Motor neuron (in vitro differentiated cells): ENCODE measurements around the gene TNFRSF19. TPM values are rescaled to one million over a fixed set of nuclear protein-coding genes. Genes with fewer than 3 reads are reported as not detected.
A peak's percentile ranks its signal among the peaks of the same experiment; 100 is the strongest.
"Not testable (repeated sequence)": the region's sequence is repeated elsewhere in the genome, so short reads cannot be mapped to it uniquely, and the experiment has no call there.

Experiments
- ATAC-seq, 8 experiments: fragments of 200-7000 bp; cut with Tn5 transposase; replicated peaks in 6 of 8; 2 replicates each; pipeline ENCODE4 v1.8.0; 2021; ENCODE audit warnings: mild to moderate bottlenecking in 8 of 8, moderate library complexity in 8 of 8
- H3K27ac ChIP-seq, 2 donors: fragments of 250-450 bp; sonication (Bioruptor Pico); 2 replicates each; pipeline ENCODE4 v1.9.0; 2021; ENCODE audit warnings: antibody characterized with exemption in 2 of 2, mild to moderate bottlenecking in 2 of 2, moderate library complexity in 1 of 2
- H3K4me1 ChIP-seq, 2 donors: fragments of 250-450 bp; sonication (Bioruptor Pico); replicated peaks in 1 of 2; 2 replicates each; pipeline ENCODE4 v1.6.1; 2021; ENCODE audit warnings: antibody characterized with exemption in 2 of 2, mild to moderate bottlenecking in 2 of 2, moderate library complexity in 1 of 2
- H3K4me3 ChIP-seq, 5 donors: fragments of 250-450 bp; sonication (Bioruptor Pico); 2 replicates each; pipeline ENCODE4 v1.9.0; 2021; ENCODE audit warnings: antibody characterized with exemption in 5 of 5, mild to moderate bottlenecking in 5 of 5, moderate library complexity in 4 of 5
- WGBS, 10 experiments: fragments of 450-650 bp; shearing (Covaris generic); methylation state at CpG; one replicate each; pipeline ENCODE4 v1.0.0; 2022; 5-methylcytosine and 5-hydroxymethylcytosine counted together
- in situ Hi-C, 9 experiments: fragments of 400-800 bp; cut with MboI; loops; one replicate each; pipeline ENCODE4 v1.15.0; 2021; ENCODE audit warnings: low sequenced_read_pairs in 9 of 9, low pct_unique_long_range_greater_than_20kb in 2 of 9; ENCODE audit not compliant: unreplicated experiment in 9 of 9
- total RNA-seq, 8 experiments: library from RNA; unstranded; fragments of 300-600 nt; gene quantifications; 2 replicates each; pipeline versions ENCODE4 v1.2.3 to v1.2.4, GENCODE V29; 2022

The TNFRSF19 gene
- total RNA-seq, 8 experiments from 2014 or later: 0.17 to 95.2 (median 6.9) TPM

DNA sequence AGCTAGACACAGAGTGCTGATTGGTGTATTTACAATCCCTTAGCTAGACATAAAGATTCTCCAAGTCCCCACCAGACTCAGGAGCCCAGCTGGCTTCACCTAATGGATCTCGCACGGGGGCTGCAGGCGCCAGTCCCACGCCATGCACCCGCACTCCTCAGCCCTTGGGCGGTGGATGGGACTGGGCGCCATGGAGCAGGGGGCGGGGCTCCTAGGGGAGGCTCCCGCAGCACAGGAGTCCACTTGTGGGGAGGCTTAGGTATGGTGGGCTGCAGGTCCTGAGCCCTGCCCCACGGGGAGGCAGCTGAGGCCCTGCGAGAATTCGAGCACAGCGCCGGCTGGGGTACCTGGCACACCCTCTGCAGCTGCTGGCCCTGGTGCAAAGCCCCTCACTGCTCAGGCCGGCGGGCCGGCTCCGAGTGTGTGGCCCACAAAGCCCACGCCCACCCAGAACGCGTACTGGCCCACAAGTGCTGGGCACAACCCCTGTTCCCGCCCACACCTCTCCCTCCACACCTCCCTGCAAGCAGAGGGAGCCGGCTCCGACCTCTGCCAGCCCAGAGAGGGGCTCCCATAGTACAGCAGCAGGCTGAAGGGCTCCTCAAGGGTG, 107.6 kb downstream of the TNFRSF19 start:
- H3K4me3 ChIP-seq, in situ Hi-C loops, ATAC-seq, H3K27ac ChIP-seq: not testable (repeated sequence)
- WGBS, 10 experiments: 0 to 100% (median 81%) methylated on average over 1 to 6 of the region's 24 CpGs; no CpG with 5 or more reads in 7 of the 10 experiments
- peaks cover 12 to 15% of the 10 kb centered on the region in 2 donors for H3K4me1 ChIP-seq

DNA sequence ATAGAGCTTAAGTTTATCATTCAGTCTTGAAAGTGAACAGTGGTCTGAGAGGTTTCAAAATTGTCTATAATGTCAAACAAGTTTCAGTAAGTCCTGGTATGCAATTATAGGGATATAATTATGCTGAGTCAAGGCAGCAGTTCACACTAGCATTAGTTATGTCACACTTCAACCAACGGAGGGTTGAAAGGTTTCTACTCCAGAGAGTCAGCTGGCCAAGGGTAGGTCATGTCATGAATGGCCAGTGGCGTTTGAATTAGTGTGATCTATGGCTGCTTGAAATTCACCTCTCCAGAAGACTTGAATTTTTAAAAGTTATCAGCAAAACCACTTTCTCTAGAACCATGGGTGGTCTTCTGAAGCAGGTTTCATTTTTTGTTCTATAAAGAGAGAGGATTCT, 108.6 kb downstream of the TNFRSF19 start:
- in situ Hi-C loops: no loop called here
- Histone ChIP-seq H3K4me1 (peaks cover 2 to 5% of the 10 kb centered on the region in 2 donors), H3K4me3 (no peak overlapping the region), H3K27ac (no peak overlapping the region)
- ATAC-seq: no peak
- WGBS, 10 experiments: 0 to 73% (median 50%) methylated on average over 1 to 2 of the region's 2 CpGs; no CpG with 5 or more reads in 3 of the 10 experiments

DNA sequence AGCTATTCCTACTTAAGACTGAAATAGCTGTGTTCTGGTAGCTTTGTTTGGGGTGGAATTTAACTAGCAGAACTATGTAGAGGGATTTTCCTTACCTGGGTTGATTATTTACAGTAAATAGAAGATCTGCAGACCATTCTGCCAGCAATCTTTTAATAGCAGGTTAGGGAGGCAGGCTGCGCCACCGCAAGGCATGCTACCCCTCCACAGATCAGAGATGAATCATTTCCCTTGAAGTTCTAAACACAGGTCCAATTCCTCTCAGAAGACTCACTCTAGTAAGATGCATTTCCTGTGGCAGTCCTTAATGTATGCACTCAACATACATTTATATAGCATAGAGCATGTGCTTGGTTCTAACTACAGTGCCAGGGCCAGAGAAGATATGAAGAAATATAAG, 109.0 kb downstream of the TNFRSF19 start:
- H3K27ac ChIP-seq: no peak overlapping the region
- H3K4me3 ChIP-seq: no peak overlapping the region
- no peak for ATAC-seq
- peaks cover 2% of the 10 kb centered on the region in 2 donors for H3K4me1 ChIP-seq
- WGBS, 10 experiments: 25 to 100% (median 94%) methylated on average over 2 of the region's 2 CpGs; no CpG with 5 or more reads in 5 of the 10 experiments
- in situ Hi-C loops: no loop called here

DNA sequence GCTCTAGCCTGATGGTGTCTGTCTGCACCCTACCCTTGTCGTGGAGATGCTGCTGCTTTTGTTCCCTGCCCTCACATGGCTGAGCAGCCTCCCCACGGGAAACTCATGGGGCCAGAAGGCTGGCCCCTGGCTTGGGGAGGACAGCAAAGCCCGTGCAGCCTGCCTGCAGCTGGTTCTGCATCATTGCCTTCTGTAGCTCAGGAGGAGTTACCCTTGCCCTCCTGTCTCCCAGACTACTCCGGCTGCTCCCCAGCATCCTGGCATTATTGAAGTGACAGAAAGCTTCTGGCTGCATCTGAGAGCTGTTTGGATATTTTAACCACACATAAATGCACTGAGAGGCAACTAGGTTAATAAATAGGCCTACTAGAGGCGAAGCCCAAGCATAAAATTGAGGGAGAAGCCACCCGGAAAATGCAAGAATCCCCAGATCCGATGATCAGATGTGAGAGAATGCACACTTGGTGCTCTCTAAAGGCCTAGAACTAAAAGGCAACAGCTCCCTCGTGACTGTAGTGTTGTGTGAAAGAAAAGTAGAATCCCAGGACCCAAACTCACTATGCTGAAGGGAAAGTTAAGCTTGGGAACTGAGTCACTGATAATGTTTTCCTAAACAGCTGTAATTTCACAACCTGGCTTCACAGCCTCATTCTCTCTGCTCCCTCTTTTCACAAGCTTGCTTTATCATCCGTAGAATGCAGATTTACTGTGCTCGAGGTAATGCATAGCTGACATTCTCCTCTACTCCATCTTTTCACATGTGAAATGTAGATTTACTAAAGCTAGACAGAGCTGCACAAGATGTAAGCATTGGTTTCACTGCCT, 110.8 kb downstream of the TNFRSF19 start:
- peak in 7 of 8 experiments; percentile 6 to 67 (median 47) for ATAC-seq
- Histone ChIP-seq H3K4me1 (no peaks in the 10 kb centered on the region), H3K4me3 (no peak overlapping the region), H3K27ac (no peak overlapping the region)
- 15 to 92% (median 55%) methylated on average over 1 to 7 of the region's 10 CpGs; no CpG with 5 or more reads in 1 of the 10 experiments for WGBS, 10 experiments
- in situ Hi-C loops: no loop called here

DNA sequence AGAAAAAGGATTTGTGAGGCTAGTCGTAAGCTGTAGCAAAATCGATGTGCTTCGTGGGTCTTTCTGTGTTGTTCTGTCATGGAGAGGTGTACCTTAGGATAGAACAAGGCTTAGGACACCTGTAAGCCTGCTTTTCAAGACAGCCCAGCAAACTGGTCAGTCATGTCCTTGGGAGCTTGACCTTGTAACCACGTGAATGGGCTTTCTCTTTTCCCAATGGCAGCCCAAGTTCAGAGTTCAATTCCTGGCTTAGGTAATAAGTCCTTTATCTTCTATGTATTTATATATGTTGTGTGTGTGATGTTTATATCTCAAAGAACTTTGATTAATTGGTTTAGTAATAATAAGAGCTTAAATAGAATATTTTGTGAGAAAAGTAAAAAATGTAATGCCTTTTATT, 112.9 kb downstream of the TNFRSF19 start:
- in situ Hi-C loops: no loop called here
- WGBS, 10 experiments: 0 to 100% (median 77%) methylated on average over 1 to 4 of the region's 4 CpGs; no CpG with 5 or more reads in 4 of the 10 experiments
- ATAC-seq: no peak
- Histone ChIP-seq H3K4me1 (no peaks in the 10 kb centered on the region), H3K27ac (no peak overlapping the region), H3K4me3 (no peak overlapping the region)

DNA sequence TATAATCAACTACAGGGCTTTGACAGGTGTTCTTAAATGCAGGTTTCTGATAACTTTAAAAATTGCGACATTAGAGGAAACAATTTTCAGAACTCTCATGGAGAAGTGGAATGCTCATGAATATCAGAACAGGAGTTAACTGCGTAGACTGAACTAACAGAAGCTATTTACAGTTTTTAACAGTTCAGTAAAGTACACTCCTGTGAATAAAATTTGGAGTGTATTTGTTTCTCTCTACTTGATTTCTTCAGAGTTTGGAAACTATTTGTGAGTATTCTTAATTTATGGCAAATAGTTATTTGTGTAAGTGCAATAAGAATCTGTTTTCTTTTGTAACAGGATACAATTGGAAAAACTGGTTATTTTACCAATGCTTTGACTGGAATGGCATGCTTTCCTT, 114.4 kb downstream of the TNFRSF19 start:
- Histone ChIP-seq H3K27ac (no peak overlapping the region), H3K4me3 (no peak overlapping the region), H3K4me1 (no peaks in the 10 kb centered on the region)
- ATAC-seq: no peak
- in situ Hi-C loops: no loop called here
- WGBS, 10 experiments: 66 to 100% (median 88%) methylated on average over 1 to 2 of the region's 2 CpGs

- in situ Hi-C loops: no loop called here
- Histone ChIP-seq H3K4me1 (no peaks in the 10 kb centered on the region), H3K27ac (no peak overlapping the region), H3K4me3 (no peak overlapping the region)
- no peak for ATAC-seq
- WGBS, 10 experiments: 67 to 100% (median 83%) methylated on average over 1 of the region's 1 CpG; no CpG with 5 or more reads in 3 of the 10 experiments
These were observed 115.2 kb downstream of the TNFRSF19 start for GRCh38 chr13:23685416-23685815.

GRCh38 chr13:23686948-23687347, 116.7 kb downstream of the TNFRSF19 start:
- no peak for ATAC-seq
- H3K27ac ChIP-seq: no peak overlapping the region
- 74 to 100% (median 97%) methylated on average over 1 to 3 of the region's 3 CpGs; no CpG with 5 or more reads in 2 of the 10 experiments for WGBS, 10 experiments
- H3K4me3 ChIP-seq: no peak overlapping the region
- no peaks in the 10 kb centered on the region for H3K4me1 ChIP-seq
- in situ Hi-C loops: no loop called here

DNA sequence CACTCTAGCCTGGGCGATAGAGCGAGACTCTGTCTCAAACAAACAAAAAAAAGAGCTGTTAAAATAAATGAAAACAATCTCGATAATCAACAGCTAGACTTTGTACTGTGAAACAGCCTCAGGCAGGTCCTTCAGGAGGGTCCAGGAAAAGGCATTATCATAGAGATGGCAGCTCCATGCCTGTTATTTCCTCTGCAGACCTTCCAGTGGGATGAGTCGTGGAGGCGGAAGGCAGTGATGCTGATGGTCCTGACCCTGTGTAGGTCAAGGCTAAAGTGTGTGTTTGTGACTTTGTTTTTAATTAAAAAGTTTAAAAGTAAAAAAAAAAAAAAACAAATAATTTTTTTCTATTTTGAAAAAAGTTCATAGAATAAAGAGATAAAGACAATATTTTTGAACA, 117.4 kb downstream of the TNFRSF19 start:
- H3K27ac ChIP-seq: no peak overlapping the region
- WGBS, 10 experiments: 62 to 100% (median 87%) methylated on average over 1 to 5 of the region's 5 CpGs
- in situ Hi-C loops: no loop called here

DNA sequence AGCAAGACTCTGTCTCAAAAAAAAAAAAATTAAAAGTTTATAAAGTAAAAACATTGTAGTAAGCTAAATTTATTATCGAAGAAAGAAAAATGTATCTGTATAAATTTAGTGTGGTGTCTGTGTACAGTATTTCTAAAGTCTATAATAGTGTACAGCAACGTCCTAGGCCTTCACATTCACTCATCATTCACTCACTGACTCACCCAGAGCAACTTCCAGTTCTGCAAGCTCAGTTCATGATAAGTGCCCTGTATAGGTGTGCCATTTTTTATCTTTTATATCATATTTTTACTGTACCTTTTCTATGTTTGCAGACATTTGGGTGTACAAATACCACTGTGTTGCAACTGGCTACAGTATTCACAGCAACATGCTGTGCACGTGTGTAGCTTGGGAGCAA, 118.1 kb downstream of the TNFRSF19 start:
- H3K4me1 ChIP-seq: no peaks in the 10 kb centered on the region
- ATAC-seq: no peak
- no peak overlapping the region for H3K4me3 ChIP-seq
- H3K27ac ChIP-seq: no peak overlapping the region
- in situ Hi-C loops: no loop called here
- 67 to 83% (median 79%) methylated on average over 1 to 3 of the region's 3 CpGs; no CpG with 5 or more reads in 3 of the 10 experiments for WGBS, 10 experiments

More for the DNA sequence above, 117.4 kb downstream of the TNFRSF19 start:
- no peak overlapping the region for H3K4me3 ChIP-seq
- ATAC-seq: no peak
- H3K4me1 ChIP-seq: no peaks in the 10 kb centered on the region

DNA sequence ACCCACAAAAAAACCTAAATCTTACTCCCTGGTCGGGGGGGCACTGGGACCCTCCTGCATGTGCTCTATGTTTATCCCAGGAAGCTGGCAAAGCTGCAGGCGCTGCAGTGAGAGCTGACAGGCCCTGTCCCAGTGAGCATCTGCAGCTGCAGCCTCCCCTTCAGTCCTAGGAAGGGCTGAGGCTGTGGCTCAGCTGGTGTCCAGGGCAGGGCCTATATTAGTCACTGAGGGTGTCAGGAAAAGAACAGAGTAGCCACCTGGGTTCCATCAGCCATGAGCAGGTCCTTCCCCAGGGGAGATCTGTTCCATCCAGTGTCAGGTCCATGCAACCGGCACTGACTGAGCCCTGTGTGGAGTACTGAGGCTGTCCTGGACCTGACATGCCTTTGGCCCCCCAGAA, 120.5 kb downstream of the TNFRSF19 start:
- in situ Hi-C loops: no loop called here
- H3K27ac ChIP-seq: peak overlapping the region in 1 of 2 donors; percentile 44
- 52 to 100% (median 100%) methylated on average over 1 to 2 of the region's 3 CpGs; no CpG with 5 or more reads in 5 of the 10 experiments for WGBS, 10 experiments

DNA sequence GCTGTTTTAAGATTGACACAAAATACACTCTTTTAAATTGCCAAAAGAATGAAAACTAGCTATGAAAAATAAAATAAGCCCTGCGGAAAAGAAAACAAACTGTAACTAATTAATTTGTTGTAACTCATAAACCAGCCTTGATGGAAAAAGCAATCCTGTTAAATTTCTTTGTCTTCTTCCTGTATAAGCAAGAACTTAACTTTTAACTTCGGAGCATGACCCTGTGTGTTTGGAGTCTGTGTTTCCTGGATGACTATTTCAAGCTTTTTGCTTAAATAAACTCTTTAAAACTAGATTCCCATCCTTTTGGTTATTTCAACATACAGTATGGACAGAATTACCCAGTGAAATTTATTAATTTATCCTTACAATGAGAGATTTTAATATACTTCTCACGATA, 122.6 kb downstream of the TNFRSF19 start:
- H3K27ac ChIP-seq: no peak overlapping the region
- H3K4me1 ChIP-seq: peaks cover 0 to 3% of the 10 kb centered on the region in 2 donors
- no peak for ATAC-seq
- WGBS, 10 experiments: 20 to 93% (median 76%) methylated on average over 1 to 3 of the region's 3 CpGs; no CpG with 5 or more reads in 2 of the 10 experiments
- no peak overlapping the region for H3K4me3 ChIP-seq
- in situ Hi-C loops: no loop called here

More for the DNA sequence above, 120.5 kb downstream of the TNFRSF19 start:
- Histone ChIP-seq H3K4me1 (no peaks in the 10 kb centered on the region), H3K4me3 (no peak overlapping the region)
- peak in 6 of 8 experiments; percentile 43 to 93 (median 77) for ATAC-seq

GRCh38 chr13:23695196-23695595, 125.0 kb downstream of the TNFRSF19 start:
- H3K4me1 ChIP-seq: peaks cover 0 to 3% of the 10 kb centered on the region in 2 donors
- ATAC-seq: no peak
- 93 to 100% (median 100%) methylated on average over 1 to 8 of the region's 28 CpGs; no CpG with 5 or more reads in 5 of the 10 experiments for WGBS, 10 experiments
- no peak overlapping the region for H3K27ac ChIP-seq
- H3K4me3 ChIP-seq: no peak overlapping the region
- in situ Hi-C loops: no loop called here
